Sciatic nerve (tissue), 2 donors: ENCODE results near the gene C22orf39. TPM values are rescaled to one million over a fixed set of nuclear protein-coding genes. Genes with fewer than 3 reads are reported as not detected.

Experiments used
- ATAC-seq: fragments of 200-7000 bp; cut with Tn5 transposase; one replicate; pipeline ENCODE4 v1.9.1; 2020; ENCODE audit warnings: mild to moderate bottlenecking, moderate library complexity
- DNase-seq: peaks from one replicate; pipeline ENCODE4 v3.0.0-alpha.2; 2020; ENCODE audit warnings: low spot score
- intact Hi-C: fragments of 100-400 bp; cut with DNase I; formaldehyde crosslinking; loops from one replicate; pipeline ENCODE4 v1.14.2; 2022
- total RNA-seq: library from RNA; stranded (reverse); fragmentation: NEBNext Ultra II Directional; extraction: Animal tissue kit (Norgen Biotek cat#: 25700); gene quantifications from one replicate; pipeline ENCODE4 v1.2.1, GENCODE V29; 2021
- donor health status: DM: no; HTN: no; CAD: no.
- donor health status: DM: no; HTN: no; CAD: no.

C22orf39 gene
- total RNA-seq, 1 donor from 2014 or later = 43.8 TPM

DNA sequence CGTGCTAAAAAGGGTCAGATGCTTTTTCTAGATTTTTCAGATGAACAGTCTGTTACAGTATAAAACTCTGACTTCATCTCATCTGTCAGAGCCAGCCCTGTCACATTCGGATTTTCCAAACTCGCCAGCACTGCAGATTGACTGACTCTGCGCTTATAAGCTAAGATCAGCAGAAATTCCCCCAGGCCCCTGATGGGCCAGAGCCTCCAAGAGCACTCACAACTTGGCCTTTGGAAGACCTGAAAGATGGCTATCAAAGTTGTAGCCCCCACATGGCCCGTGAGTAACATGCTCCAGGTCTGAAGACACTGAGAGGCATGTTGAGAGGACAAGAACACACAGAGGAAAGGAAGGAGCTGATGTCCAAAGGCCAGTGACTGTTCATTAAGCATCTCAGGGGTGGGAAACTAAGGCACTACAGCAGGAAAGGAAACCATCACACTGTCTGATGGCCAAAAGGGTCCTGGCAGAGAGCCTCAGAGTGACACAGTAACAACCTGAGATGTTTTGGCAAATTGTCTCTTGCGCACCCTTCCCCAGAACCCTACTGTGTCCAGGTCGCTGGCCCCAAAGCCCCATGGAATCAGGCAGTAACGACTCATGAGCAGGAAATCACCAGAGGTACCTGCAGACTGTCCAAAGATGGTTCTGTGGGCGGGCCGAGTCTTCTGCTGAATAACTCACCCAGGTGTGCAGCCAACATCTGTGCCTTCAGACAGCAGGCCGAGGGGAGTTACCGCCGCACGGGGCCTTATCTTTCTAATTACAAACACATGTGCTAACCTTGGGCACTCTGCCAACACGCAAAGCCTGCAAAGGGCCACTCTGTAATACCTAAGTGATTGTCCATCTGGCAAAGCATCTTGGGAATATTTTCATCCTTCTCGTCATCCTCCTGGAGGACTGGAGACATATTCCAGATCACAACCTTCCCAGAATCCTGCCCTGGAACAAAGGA is 39.6 kb downstream of the C22orf39 start:
- intact Hi-C loops = no loop called here
- ATAC-seq (no peak), DNase-seq (no peak)

DNA sequence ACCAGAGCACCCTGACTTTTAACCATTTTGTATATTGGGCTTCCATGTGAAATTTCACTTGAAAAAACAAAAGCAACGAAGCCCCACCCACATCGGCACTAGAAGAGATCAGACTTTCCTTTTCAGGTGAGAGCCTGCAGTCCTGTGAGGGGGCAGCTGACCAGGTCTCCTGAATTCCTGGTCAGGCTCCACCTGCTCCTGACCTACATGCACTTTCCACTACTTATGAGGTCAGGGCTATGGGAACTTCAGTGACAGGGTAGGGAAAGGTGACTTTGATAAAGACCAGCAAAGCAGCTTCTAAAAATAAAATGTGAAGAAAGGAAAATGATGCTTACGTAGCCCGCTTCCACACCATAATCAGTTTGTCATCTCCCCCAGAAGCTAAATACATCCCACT is 40.7 kb downstream of the C22orf39 start:
- intact Hi-C loops = no loop called here
- no peak for DNase-seq
- ATAC-seq = no peak

DNA sequence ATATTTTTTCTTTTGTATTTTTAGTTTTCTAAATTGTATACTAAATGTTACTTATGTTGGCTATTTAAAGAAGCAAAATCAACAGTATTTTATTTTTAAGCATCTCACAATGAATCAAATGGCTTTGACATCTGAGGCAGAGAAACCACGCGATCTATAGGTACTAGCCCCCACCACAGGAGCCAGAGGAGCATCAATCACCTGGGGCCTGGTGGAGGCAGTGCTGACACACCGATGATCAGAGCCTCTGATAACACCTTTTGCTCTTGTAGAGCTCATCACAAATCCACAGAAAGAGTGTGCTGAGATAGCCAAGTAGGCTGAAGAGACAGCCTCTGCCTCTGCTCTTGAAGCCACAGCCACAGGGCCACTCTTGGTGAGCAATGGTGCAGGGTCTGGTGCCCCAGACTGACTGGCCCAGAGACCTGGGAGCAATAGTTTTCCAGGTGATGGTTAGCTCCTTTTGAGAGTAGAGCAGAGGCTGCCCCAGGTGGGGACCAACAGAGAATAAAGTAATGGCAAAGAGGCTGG is 41.2 kb downstream of the C22orf39 start:
- DNase-seq (no peak), ATAC-seq (no peak)
- intact Hi-C loops = no loop called here

DNA sequence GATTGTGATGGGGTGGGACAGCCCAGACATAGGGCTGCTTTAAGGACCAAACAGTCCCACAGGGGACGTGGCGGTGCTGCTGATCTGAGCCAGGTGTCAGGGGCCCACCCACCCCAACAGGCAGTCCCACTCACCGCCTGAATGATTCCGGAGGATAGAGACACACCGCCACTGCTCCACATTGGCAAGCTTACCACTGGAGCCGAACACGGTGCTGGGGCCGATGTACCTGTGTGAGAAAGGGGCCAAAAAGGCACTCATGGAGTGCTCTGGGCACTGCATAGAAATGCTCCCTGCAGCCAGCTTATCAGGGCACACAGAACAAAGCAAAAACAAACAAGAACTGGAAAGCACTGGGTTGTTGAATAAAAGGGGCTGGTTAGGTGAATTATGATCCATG is 41.9 kb downstream of the C22orf39 start:
- ATAC-seq = no peak
- no peak for DNase-seq
- intact Hi-C loops = no loop called here

DNA sequence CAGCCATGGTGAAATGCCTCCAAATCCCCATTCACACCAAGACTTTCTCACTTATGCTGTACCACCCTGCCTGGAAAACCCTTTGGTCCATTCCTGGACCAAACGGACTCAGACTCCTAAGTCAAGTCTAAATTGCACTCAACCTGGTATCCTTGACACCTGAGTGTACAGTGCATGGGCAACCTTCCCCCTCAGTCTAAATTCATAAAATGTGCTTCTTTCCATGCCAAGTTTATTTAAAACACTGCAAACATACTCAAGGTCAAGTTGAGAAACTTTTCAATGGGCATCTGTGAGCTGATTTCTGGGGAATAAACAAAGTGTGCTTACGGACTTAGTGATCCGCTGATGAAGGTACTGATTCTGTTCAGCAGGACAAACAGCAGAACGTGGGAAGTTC is 42.4 kb downstream of the C22orf39 start:
- no peak for DNase-seq
- intact Hi-C loops = no loop called here
- ATAC-seq = no peak

DNA sequence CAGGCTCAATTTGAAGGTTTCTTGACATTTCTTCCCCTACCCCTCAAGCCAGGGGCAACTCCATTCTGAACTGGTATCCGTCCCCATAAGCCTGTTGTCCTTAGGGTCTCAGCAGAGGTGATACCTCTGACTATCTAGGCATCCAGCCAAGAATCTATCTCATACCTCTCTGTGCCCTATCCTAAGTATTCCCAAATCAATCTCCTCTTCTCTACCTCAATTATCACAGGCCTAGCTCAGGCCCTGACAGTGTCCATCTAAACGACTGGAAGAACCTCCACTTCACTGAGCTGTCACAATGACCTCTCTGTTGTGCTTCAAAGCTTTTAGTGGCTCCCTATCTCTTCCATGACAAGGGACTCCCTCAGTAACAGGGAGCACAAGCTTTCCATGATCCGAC is 42.8 kb downstream of the C22orf39 start:
- DNase-seq (no peak), ATAC-seq (no peak)
- intact Hi-C loops = no loop called here

DNA sequence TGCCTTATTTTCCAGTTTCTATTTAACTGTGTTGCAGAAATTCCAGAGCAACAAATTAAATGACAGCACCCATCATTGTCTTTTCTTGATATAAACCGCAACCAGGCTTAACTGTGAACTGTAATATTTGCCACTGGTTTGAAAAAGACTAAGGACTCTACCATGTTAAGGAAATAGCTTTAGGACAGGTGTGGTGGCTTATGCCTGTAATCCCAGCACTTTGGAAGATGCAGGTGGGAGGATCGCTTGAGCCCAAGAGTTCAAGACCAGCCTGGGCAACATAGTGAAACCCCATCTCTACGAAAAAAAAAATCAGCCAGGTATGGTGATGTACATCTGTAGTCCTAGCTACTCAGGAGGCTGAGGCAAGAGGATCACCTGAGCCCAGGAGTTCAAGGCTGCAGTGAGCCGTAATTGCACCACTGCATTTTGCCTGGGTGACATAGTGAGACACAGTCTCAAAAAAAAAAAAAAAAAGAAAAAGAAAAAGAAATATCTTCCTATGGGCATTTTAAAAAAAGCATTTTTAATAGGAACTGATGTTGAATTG is 44.8 kb downstream of the C22orf39 start:
- ATAC-seq (no peak), DNase-seq (no peak)
- intact Hi-C loops = no loop called here

DNA sequence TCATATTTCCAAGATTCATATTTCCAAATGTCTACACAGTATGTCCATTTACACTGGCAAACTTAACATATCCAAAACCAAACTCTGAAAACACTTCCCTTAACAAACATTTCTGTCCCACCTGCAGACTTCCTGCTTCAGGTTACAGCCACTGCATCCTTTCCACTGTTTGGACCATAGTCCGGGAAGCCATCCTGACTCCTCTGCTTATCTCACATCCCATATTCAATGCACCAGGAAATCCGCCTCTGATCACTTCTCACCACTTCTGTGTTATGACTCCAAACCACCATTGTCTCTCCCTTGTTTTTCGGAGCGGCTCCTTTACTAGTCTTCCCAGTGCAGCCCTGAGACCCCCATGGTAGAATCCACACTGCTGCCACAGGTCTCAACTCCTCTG is 46.0 kb downstream of the C22orf39 start:
- no peak for ATAC-seq
- DNase-seq = no peak
- intact Hi-C loops = no loop called here

DNA sequence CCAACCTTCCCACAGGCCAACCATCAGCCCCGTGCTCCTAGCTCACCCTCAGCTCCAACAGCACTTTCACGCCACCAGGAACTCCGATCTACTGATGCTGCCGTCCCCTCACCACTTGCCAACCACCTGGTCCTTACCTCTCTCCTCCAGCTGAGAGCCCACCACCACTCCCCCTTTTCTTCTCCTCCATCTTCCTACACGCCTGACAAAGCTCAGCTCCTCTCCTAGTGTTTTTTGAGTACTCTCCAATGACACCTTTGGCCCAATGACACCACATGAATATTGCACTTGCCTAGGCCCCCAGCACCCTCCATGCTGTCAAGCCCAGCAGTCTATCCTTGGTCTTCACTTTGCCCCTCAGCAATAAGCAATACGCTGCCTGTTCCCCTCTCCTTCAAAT is 46.6 kb downstream of the C22orf39 start:
- intact Hi-C loops = no loop called here
- ATAC-seq (no peak), DNase-seq (no peak)

DNA sequence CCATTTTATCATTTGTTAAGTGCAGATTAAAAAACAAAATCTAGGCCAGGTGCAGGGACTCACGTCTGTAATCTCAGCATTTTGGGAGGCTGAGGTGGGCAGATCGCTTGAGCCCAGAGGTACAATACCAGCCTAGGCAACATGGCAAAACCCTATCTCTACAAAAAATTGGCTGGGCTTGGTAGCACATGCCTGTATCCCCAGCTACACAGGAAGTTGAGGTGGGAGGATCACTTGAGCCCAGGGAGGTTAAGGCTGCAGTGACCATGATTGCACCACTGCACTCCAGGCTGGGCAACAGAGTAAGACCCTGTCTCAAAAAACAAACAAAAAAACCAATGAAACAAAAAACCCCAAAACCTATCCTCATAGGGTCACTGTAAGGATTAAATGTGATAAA is 48.9 kb downstream of the C22orf39 start:
- intact Hi-C loops = no loop called here
- DNase-seq (no peak), ATAC-seq (no peak)

DNA sequence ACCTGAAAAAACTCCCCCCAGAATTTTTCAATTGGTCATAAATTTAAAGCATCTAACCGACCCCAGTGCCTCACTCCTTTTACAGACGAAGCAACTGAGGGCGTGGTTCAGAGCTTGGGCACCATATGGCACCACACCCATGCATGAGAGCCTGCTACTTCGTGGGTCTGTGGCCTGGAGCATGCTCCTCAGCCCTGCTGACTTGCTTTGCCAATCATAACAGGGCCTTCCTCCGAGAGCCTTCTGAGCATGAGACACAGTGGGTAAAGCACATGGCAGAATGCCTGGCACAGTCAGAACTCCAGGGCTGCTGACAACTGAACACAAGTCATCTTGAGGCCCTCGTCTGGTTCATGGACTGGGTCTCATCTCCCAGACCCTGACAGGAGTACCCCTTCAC is 49.3 kb downstream of the C22orf39 start:
- DNase-seq (no peak), ATAC-seq (no peak)
- intact Hi-C loops = no loop called here

DNA sequence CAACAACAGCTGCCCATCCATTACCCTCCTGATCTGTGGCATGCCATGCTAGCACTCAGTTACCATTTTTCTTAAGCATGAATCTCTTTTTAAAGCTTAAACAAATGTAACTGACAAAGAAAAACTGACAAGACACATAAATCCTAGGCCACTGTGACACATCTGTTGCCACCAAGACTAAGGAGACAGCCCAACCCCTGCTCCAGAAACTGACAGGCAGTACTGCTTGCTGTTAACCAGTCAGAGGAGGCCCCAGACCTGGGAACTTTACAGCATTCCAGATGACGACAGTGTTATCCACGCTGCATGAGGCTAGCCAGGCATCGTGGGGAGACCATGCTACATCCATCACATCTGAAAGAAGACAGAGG is 49.8 kb downstream of the C22orf39 start:
- no peak for DNase-seq
- intact Hi-C loops = no loop called here
- ATAC-seq = no peak

DNA sequence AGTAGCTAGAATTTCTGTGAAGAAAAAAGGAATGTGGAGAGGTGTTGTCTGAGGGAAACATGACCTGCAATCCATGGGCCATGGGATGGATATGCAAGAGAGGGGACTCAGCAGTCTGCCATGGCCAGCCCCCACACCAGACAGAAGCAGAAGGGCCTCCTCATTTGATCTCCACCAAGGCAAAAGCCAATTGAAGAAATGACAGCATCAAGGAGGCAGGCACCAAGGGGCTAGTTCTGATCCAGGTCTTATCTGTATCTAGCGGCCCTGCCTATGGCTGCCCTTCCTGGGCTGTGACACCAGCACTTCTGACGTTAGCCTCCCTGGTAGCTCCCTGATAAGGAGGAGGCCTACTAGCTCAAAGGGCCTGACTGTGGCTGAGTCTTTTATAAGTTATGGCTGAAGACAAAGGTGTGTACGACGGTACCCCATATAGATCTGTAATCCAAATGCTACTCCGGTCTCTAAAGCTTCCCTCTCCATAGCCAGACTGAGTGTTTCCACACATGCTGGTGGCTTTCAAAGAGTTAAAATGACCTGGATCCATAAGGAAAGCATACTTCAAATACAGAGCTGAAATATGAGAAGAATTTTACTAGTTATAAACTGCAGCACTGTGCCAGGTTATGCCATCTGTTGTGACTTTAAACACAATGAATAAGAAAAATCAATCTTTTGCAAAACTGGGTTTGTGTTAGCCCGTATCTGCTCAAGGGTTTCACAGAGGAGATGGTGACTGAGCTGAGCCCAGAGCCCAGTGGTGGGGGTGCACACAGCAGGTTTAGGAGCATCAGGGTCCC is 50.4 kb downstream of the C22orf39 start:
- ATAC-seq (no peak), DNase-seq (no peak)
- intact Hi-C loops = no loop called here

DNA sequence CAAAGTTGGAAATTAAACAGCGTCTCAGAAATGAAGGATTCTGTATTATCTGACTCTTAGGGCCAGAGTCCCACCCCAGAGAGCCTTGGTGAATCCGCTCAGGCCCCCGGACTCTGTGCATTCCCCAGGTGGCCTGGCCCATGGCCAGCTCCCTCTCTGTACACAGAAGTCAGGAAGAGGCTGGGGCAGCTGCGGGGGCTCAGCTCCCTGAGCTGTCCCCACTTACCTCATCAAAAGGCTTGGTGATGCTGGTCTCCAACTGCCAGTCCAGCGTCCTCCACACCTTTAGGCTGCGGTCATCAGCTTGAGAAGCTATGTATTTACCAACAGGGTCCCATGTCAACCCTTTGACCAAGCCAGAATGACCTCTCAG is 51.0 kb downstream of the C22orf39 start:
- ATAC-seq (no peak), DNase-seq (no peak)
- intact Hi-C loops = no loop called here

DNA sequence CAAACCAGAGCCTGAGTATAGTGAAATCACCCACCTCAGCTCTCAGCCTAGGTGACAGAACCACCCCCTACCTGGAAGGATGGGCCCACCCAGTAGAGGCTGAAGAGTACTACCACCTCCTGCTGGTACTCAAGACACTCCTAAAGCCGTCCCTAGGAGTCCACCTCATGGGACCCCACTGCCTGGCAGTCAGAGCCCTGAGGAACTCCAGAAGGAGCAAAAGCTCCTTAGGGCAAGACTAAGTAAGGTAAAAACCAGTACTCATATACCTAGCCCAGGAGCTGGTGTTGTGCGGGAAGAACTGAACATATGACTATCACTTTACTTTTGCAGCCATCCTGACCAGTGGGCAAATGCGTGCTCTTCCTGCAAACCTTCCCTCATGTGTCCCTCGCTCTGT is 52.2 kb downstream of the C22orf39 start:
- no peak for ATAC-seq
- no peak for DNase-seq
- intact Hi-C loops = no loop called here

DNA sequence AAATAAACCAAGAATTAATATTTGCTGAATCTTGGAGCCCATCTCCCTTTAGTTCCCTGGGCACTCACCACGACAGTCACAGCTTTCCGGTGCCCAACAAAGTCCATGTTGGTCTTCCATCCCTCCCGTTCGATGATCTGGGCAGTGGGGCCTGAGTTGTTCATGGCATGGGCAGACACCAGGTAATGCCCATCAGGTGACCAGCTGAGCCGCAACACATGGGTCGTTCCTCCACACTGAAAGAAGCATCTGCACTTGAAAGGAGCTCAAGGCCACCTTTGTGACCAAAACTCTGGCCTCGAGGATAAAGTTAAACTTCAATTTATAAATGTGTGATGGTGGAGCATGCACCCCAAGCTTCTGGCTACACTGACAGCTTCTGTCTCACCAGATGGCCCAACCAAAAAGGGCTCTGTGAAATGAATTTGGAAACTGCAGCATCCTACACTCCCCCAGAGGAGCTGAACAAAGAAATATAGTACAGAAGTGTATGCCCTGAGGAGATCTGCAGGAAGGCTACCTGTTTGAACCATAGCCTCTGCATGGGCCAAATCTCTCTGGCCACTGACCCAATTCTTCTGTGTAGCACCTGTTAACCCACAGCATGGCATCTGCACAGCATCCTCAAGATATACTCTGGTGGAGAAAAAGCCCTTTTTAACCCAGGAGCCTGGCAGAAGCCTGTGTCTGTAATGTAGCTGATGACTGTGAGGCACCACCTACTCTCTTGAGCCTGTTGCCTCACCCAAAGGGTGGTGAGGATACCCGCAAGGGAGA is 53.0 kb downstream of the C22orf39 start:
- ATAC-seq = no peak
- intact Hi-C loops = no loop called here
- DNase-seq = no peak

DNA sequence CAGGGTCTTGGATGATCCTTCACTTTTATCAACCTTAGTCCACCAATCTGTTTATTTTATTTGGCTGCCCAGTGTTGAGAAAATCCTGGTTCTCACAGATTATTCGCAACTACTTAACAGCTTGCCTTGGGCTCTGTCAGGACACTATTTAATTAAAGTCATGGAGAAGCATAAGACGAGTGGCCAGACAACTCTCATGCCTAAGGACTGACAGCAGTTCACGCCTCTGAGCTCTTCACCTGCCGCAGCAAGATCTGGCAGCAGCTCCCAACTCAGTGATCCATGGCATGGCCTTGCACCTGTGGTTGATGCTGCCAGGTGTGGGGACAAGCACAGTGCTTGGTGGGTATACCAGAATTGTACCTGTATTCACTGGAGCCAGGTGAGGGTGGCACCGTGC is 53.8 kb downstream of the C22orf39 start:
- intact Hi-C loops = no loop called here
- DNase-seq (no peak), ATAC-seq (no peak)
